ENCODE measurements around the gene PNKD.

The PNKD gene

DNA sequence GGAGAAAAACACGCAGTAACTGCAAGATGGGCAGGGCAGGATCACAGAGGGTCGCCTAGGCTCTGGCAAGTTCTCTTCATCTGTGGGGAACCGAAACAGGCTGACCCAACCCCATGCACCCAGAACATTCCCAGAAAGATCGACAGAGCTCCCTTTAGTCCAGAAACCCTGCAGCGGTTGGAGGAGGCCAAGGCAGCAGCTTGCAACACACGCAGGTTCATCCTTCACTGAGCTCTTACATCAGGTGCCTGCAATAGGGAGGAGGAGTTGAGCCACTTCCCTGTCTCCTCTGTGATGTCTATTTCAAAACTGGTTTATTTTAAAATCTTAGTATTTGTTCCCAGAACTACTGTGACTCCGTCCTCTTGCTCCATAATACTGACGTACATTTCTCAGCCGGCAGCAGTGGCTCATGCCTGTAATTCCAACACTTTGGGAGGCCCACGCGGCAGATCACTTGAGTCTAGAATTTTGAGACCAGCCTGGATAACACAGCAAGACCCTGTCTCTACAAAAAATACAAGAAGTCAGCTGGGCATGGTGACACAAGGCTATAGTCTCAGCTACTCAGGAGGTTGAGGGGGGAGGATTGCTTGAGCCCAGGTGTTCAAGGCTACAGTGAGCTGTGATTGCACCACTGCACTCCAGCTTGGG, 100.2 kb downstream of the PNKD start:
- DNase-seq (ENCODE audit: low read depth in 2 of 2) = no peak

DNA sequence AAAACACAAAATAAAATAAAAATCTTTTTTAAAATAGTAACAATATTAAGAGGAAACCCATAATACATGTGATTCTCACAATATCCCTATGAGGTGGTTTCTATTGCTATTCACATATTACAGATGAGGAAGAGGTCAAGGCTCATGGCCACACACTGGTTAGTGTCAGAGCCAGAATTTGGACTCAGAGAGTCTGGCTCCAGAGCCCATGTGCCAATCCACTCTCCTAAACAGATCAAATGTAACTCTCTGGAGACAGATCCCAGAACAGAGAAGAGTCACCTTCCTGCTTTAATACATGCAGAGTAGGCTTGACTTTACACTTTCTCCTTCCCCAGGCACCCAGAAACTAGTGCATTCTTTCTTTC, 101.6 kb downstream of the PNKD start:
- DNase-seq (ENCODE audit: low read depth in 2 of 2) = no peak

DNA sequence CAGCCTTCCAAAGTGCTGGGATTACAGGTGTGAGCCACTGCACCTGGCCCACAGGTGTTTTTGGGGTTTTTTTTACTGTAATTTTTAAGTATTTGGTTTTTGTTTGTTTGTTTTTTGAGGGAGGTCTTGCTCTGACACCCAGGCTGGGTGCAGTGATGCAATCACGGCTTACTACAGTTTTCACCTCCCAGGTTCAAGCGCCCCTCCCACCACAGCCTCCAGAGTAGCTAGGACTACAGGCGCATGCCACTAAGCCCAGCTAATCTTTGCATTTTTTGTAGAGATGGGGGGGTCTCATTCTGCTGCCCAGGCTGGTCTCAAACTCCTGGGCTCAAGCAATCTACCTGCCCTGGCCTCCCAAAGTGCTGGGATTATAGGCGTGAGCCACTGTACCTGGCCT, 104.5 kb downstream of the PNKD start:
- DNase-seq (ENCODE audit: low read depth in 2 of 2) = no peak

DNA sequence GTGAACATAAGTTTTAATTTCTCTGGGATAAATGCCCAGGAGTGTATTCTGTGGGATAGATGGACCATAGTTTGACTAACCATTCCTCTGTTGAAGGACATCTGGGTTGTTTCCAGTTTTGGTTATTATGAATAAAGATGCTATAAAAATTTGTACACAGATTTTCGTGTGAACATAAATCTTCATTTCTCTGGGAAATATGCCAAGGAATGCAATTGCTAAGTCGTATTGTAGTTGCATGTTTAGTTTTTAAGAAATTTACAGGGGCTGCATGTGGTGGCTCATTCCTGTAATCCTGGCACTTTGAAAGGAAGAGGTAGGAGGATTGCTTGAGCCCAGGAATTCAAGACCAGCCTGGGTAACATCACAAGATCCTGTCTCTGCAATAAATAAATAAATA, 104.9 kb downstream of the PNKD start:
- no peak for DNase-seq (ENCODE audit: low read depth in 2 of 2)

DNA sequence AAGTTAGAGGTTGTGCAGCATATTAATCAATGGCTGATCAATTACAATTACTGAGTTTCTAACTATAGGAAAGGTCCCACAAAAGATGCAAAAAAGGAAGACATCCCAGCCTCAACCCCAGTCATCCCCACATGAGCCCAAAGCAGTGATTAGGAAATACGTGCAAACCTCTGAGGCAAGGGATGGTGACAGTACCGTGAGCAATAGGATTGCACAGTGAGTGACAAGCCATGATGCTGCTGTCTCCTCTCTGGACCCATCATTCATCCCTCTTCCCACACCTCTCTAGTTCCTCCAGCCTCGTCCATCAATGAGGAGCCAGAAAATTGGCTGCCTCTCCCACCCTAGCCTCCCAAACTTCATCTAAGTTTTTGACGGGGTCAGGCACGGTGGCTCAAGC, 107.7 kb downstream of the PNKD start:
- no peak for DNase-seq (ENCODE audit: low read depth in 2 of 2)

DNA sequence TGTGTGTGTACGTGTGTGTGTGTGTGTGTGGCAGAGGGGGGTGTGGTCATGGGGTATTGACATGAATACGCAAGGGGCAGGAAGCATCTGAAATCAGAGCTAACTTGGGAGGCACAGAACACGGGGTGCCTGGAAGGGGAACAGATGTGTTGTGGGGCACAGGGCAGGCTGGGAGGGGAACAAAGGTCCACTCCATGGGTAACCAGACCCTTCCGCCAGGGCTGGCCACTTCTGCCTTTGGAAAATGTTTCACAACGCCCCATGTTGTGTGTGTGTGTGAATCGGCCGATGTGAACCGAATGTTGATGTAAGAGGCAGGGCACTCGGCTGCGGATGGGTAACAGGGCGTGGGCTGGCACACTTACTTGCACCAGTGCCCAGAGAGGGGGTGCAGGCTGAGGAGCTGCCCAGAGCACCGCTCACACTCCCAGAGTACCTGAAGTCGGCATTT, 111.6 kb downstream of the PNKD start, which contains the start of gene SLC11A1:
SLC11A1 (plus strand) TSS at position 358 of the 451 bp plus-strand sequence. CDS start 96 bp downstream, outside the sequence.
- DNase-seq (ENCODE audit: low read depth in 2 of 2) = no peak

DNA sequence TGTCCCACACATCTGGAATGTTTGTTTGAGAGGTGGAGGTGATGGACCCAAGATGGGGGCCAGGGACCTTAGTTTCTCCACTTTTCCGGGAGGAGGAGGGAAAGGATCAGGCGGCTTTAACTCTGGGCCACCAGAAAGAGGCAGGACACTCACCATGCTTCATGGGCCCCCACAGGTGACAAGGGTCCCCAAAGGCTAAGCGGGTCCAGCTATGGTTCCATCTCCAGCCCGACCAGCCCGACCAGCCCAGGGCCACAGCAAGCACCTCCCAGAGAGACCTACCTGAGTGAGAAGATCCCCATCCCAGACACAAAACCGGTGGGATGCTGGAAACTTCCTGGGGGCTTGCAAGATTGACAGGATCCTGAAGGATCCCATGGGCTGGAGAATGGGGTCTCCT, 112.5 kb downstream of the PNKD start:
- DNase-seq (ENCODE audit: low read depth in 2 of 2) = no peak

DNA sequence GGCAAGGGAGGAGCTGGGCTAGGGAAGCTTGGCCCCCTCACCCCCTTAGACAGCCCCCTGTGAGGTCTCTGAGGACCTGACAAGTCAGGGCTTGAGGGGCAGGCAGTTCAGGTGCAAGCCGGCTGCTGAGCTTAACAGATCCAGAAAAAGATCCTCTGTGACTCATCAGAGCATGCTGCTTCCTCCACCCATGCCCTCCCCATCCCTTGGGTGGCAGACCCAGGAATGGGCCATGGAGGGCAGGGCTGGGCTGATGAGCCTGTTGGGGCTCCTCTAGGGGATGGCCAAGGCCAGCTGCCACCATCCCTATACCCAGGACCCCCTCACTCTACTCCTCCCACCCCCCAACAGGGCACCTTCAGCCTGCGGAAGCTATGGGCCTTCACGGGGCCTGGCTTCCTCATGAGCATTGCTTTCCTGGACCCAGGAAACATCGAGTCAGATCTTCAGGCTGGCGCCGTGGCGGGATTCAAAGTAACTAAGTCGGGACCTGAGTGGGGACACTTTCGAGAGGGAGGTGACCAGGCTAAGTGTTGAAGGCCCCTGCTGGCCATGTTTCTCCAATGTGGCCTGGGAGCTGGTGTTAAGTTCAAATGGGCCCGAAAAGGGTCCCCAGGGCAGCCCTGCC, 113.7 kb downstream of the PNKD start:
- DNase-seq (ENCODE audit: low read depth in 2 of 2) = no peak

DNA sequence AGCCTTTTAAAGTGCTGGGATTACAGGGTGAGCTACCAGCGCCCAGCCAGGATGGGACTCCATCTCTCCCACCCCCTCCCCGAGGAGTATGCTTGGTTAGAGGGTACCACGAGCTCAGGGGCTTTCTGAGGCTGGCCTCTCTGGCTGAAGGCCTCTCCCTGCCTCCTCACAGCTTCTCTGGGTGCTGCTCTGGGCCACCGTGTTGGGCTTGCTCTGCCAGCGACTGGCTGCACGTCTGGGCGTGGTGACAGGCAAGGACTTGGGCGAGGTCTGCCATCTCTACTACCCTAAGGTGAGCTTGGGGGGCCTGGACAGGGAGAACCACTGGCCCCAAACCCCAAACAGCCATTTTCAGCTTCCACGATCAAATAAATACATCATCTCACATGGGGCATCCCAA, 114.7 kb downstream of the PNKD start:
- no peak for DNase-seq (ENCODE audit: low read depth in 2 of 2)

DNA sequence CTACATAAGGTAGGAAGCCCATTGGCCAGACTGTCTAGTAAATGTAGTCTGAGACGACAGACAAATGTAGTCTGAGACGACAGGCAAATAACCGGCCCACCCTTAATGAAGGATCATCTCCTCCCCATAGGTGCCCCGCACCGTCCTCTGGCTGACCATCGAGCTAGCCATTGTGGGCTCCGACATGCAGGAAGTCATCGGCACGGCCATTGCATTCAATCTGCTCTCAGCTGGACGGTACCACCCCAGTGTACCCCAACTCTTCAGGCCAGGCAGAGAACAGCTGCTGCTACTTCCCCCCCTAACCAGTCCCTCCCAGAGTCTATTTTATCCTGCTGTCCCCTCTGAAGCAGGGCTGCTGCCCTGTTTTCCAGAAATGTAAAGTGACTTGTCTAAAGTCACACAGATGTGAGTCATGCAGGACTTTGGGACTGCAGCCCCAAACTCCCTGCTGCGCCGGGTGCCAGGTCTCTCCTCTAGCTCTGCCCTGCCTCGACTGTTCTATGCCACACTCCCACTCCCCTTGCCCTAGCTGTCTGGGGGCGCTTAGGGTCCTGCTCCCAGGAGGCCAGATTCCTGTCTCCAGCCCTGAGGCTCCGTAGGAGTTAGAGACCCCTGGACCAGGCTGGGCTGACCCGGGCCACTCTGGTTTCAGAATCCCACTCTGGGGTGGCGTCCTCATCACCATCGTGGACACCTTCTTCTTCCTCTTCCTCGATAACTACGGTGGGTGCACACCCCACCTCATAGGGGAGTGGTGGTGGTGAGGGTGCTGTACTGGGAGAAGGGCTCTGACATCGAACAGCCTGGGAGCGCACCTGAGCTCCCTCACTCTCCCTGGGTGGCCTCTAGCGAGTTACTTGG, 116.4 kb downstream of the PNKD start:
- DNase-seq (ENCODE audit: low read depth in 2 of 2) = no peak

DNA sequence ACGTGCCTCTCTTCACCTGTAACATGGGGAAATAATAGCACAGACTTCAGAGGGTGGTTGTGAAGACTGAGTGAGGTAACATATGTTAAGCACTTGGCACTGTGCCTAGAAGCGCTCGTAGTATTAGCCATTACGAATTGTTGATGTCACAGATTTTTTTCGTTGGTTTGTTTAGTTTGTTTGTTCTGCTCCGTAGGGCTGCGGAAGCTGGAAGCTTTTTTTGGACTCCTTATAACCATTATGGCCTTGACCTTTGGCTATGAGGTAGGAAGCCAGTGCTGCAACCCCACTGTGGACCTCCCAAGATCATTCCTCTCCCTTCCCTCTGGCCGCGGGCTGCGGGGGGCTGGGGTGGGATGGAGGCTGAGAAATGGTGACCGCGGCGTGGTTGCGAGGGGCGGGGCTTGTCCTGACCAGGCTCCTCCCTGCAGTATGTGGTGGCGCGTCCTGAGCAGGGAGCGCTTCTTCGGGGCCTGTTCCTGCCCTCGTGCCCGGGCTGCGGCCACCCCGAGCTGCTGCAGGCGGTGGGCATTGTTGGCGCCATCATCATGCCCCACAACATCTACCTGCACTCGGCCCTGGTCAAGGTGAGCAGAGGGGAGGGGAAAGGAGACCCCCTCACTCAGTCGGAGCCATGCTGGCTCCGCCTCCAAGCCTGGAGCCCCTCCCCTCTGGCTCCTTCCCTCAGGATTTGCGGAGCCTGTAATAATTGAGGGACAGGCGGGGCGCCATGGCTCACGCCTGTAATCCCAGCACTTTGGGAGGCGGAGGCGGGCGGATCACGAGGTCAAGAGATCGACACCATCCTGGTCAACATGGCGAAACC, 117.3 kb downstream of the PNKD start:
- no peak for DNase-seq (ENCODE audit: low read depth in 2 of 2)

DNA sequence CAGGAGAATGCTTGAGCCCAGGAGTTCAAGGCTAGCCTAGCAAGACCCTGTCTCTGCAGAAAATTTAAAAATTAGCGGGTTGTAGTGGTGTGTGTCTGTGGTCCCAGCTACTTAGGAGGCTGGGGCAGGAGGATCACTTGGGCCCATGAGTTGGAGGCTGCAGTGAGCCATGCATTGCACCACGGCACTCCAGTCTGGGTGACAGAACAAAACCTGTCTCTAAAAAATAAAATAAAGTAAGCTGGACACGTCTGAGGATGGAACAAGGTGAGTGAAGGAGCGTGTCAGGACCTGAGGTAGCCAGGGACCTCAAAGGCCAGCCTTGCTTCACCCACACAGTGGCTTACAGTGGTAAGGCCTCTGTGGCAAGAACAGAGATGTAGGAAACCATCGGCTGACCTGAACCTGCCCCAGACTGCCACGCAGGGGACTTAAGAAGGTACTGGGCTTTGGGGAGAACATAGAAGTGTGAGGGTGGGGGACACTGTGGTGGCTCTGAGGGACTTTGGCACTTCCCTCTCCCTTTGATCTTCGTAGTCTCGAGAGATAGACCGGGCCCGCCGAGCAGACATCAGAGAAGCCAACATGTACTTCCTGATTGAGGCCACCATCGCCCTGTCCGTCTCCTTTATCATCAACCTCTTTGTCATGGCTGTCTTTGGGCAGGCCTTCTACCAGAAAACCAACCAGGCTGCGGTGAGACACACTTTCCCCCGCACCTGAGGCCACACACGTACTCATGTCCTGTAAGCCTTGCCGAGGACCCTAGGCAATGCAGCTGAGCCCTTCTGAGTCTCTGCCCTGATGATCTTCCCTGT, 119.2 kb downstream of the PNKD start:
- no peak for DNase-seq (ENCODE audit: low read depth in 2 of 2)

DNA sequence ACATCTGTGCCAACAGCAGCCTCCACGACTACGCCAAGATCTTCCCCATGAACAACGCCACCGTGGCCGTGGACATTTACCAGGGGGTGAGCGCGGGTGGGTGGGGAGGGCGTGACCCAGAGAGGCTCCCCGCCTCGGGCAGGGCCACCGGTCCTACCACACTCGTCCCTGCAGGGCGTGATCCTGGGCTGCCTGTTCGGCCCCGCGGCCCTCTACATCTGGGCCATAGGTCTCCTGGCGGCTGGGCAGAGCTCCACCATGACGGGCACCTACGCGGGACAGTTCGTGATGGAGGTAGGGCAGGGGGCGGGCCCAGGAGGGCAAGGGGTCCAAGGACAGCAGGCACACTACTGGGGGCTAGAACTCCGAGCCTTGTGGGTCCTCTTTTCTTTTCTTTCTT, 120.9 kb downstream of the PNKD start:
- DNase-seq (ENCODE audit: low read depth in 2 of 2) = no peak

DNA sequence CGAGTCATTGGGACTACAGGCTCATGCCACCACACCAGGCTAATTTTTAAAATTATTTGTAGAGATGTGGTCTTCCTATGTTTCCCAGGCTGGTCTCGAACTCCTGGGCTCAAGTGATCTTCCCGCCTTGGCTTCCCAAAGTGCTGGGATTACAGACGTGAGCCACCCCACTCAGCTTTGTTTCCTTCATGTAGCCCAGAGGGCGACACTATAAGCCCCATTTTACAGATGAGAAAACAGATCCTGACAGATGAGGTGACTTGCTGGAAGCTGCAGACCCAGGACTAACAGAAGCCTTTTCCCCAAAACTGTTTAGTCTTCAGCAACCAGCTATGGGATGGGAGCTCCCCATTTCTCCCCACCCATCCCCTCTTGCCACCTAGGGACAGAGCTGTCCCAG, 122.1 kb downstream of the PNKD start:
- DNase-seq (ENCODE audit: low read depth in 2 of 2) = no peak

DNA sequence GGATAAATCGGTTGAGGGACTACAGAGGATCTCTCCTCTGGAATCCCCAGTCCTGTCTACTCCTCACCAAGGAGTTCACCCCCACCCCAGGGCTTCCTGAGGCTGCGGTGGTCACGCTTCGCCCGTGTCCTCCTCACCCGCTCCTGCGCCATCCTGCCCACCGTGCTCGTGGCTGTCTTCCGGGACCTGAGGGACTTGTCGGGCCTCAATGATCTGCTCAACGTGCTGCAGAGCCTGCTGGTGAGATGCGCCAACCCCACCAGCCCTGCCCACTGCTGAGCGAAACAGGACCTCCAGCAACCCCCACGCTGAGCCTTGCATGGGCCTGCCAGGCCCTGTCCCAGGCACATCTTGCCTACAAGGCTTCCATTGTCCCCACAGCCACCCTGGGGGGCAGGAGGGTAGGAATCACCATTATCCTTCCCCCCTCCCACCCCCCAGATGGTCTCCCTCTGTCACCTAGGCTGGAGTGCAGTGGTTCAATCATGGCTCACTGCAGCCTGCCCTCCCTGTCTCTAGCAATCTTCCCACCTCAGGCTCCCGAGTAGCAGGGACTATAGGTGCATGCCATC, 122.7 kb downstream of the PNKD start:
- DNase-seq (ENCODE audit: low read depth in 2 of 2) = no peak

DNA sequence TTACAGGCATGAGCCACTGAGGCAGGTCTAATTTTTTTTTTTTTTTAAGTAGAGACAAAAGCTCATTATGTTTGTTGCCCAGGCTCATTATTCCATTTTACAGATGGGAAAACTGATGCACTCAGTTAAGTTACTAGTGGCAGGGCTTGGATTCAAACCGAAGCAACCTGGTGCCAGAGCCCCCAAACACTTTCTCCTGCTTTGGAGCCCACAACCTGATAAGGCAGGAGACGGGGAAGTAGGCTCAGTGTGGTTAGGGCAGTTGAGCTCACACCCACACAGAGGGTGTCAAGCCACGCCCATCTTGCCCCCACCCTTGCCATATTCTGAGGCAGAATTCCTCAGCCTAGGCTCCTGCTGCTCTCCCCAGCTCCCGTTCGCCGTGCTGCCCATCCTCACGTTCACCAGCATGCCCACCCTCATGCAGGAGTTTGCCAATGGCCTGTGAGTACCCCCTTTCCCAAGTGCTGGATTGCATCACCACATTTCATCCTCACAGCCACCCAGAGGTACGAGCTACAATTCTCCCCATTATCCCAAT, 123.5 kb downstream of the PNKD start:
- DNase-seq (ENCODE audit: low read depth in 2 of 2) = no peak

DNA sequence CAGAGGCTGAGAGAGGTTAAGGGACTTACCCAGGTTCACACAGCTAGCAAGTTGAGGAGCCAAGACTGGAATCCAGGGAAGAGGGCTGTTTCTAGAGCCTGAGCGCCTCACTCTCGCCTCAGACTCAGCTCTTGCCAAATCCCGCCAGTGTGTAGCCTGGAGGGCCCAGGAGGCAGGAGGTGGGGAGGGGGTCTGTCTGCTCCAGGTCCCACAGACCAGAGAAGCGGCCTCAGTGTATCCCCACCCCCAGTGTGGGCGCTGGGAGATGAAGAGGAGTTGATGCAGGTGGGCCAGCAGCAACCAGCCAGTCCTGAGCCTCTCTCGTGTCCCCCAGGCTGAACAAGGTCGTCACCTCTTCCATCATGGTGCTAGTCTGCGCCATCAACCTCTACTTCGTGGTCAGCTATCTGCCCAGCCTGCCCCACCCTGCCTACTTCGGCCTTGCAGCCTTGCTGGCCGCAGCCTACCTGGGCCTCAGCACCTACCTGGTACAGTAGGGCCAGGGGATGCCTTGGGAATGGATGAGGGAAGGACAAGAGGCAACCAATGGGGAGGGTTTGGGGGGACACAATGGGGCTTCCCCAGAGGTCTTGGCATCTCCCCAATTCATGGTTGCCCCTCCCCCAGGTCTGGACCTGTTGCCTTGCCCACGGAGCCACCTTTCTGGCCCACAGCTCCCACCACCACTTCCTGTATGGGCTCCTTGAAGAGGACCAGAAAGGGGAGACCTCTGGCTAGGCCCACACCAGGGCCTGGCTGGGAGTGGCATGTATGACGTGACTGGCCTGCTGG, 124.2 kb downstream of the PNKD start:
- no peak for DNase-seq (ENCODE audit: low read depth in 2 of 2)

DNA sequence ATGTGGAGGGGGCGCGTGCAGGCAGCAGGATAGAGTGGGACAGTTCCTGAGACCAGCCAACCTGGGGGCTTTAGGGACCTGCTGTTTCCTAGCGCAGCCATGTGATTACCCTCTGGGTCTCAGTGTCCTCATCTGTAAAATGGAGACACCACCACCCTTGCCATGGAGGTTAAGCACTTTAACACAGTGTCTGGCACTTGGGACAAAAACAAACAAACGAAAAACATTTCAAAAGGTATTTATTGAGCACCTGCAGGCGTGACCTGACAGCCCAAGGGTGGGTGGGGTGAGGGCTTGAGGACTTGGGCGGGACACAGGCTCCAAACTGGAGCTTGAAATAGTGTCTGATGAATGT, 124.7 kb downstream of the PNKD start:
- DNase-seq (ENCODE audit: low read depth in 2 of 2) = no peak

DNA sequence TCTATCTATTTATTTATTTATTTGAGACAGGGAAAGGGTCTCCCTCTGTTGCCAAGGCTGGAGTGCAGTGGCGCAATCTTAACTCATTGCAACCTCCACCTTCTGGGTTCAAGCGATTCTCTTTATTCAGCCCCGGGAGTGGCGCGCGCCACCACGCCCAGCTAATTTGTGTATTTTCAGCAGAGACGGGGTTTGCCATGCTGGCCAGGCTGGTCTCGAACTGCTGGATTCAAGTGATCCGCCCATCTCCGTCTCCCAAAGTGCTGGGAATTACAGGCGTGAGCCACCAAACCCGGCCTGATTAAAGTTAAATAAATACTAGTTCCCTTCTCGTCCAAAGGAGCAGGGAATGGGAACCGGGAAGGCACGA, 125.1 kb downstream of the PNKD start:
- DNase-seq (ENCODE audit: low read depth in 2 of 2) = no peak
